GM12878 (cell line): Measurements from ENCODE around the gene NHSL2. TPM values are rescaled to one million over a fixed set of nuclear protein-coding genes. Genes with fewer than 3 reads are reported as not detected.

Source experiments
- ATAC-seq: fragments of 200-7000 bp; cut with Tn5 transposase; 3 replicates; pipeline ENCODE4 v1.9.1; 2020; ENCODE audit warnings: mild to moderate bottlenecking, moderate library complexity
- BruUV-seq: library from RNA; stranded (reverse); fragments of 400-500 nt; replicated peaks from 2 replicates; lab custom pipeline; 2021; lab: Mats Ljungman, UMichigan
- CTCF ChIA-PET: fragments of 300-600 bp; sonication (Branson Sonifier 250); formaldehyde crosslinking; extraction: SDS; loops from one replicate; lab custom pipeline; 2021; ENCODE audit warnings: inconsistent platforms; lab: Yijun Ruan, JAX
- POLR2A ChIA-PET: fragments of 350-600 bp; formaldehyde crosslinking; extraction: SDS; loops from one replicate; lab custom pipeline; 2021; ENCODE audit warnings: inconsistent platforms; lab: Charles Lee
- RAD21 ChIA-PET: fragments of 300-600 bp; sonication (Branson Sonifier 250); formaldehyde crosslinking; loops from one replicate; lab custom pipeline; 2023; ENCODE audit warnings: antibody characterized with exemption; ENCODE audit not compliant: unreplicated experiment; lab: Charles Lee
- SMC1A ChIA-PET: fragments of 300-600 bp; sonication (Branson Sonifier 250); formaldehyde crosslinking; loops from one replicate; lab custom pipeline; 2023; ENCODE audit not compliant: unreplicated experiment, uncharacterized antibody; lab: Charles Lee
- DNase-seq: peaks from one replicate; pipeline ENCODE4 v3.0.0-alpha.2; 2011; ENCODE audit warnings: low read depth, low spot score
- FAIRE-seq: peaks from 3 replicates; lab custom pipeline; 2011; peaks lifted over from hg19 to GRCh38; lab: Jason Lieb, UNC
- H2AFZ ChIP-seq: 2 replicates; pipeline ENCODE4 v1.6.0; 2011; ENCODE audit warnings: low read depth, low read length, control low read depth; ENCODE audit not compliant: control insufficient read depth
- H3K27ac ChIP-seq: 2 replicates; pipeline ENCODE4 v1.5.1; 2011; ENCODE audit warnings: control low read depth; ENCODE audit not compliant: control insufficient read depth, insufficient read depth
- H3K27me3 ChIP-seq, 2 experiments: replicated peaks in 1 of 2; 2 replicates each; pipeline versions ENCODE4 v1.6.0 to v1.6.1; 2011; ENCODE audit warnings: low read length in 1 of 2; ENCODE audit not compliant: control insufficient read depth in 2 of 2, insufficient read depth in 2 of 2
- H3K36me3 ChIP-seq, 2 experiments: 2 replicates each; pipeline ENCODE4 v1.5.1; 2011; ENCODE audit warnings: low read length in 1 of 2; ENCODE audit not compliant: control insufficient read depth in 2 of 2, insufficient read depth in 2 of 2
- H3K4me1 ChIP-seq: 2 replicates; pipeline ENCODE4 v1.6.1; 2011; ENCODE audit warnings: mild to moderate bottlenecking, low read length, moderate library complexity, mixed read lengths; ENCODE audit not compliant: control insufficient read depth, insufficient read depth
- H3K4me2 ChIP-seq: 2 replicates; pipeline ENCODE4 v1.6.0; 2011; ENCODE audit warnings: control low read depth; ENCODE audit not compliant: control insufficient read depth, insufficient read depth
- H3K4me3 ChIP-seq: fragments of 200-600 bp; sonication (generic); 2 replicates; pipeline ENCODE4 v1.5.1; 2016
- H3K79me2 ChIP-seq: 2 replicates; pipeline ENCODE4 v1.6.0; 2011; ENCODE audit warnings: low read length; ENCODE audit not compliant: control insufficient read depth, insufficient read depth
- H3K9ac ChIP-seq: 2 replicates; pipeline ENCODE4 v1.8.0; 2011; ENCODE audit warnings: low read length, control low read depth, mixed read lengths; ENCODE audit not compliant: control insufficient read depth, insufficient read depth
- H3K9me3 ChIP-seq: replicated peaks from 3 replicates; pipeline ENCODE4 v1.5.1; 2011; ENCODE audit warnings: mild to moderate bottlenecking, low read length; ENCODE audit not compliant: control insufficient read depth, insufficient read depth
- H4K20me1 ChIP-seq: 2 replicates; pipeline ENCODE4 v1.6.0; 2011; ENCODE audit not compliant: control insufficient read depth, insufficient read depth
- MEF2B ChIP-seq: fragments of 450-650 bp; IDR thresholded peaks from 2 replicates; pipeline ENCODE4 v1.6.1; 2018; ENCODE audit warnings: mild to moderate bottlenecking, moderate library complexity; ENCODE audit not compliant: partially characterized antibody, poor library complexity, severe bottlenecking
- TBL1XR1 ChIP-seq: IDR thresholded peaks from 2 replicates; pipeline ENCODE4 v1.6.1; 2012; ENCODE audit warnings: low read depth, low read length, improper control_type of control experiment
- ZNF24 ChIP-seq: fragments of 450-650 bp; IDR thresholded peaks from 2 replicates; pipeline ENCODE4 v1.6.1; 2017; ENCODE audit warnings: antibody characterized with exemption, mild to moderate bottlenecking
- WGBS: methylation state at CpG from one replicate; pipeline ENCODE4 v1.1.6; 2016; ENCODE audit warnings: low lambda C conversion rate; ENCODE audit not compliant: insufficient replicate concordance, insufficient coverage; ENCODE audit errors: missing lambda C conversion rate; 5-methylcytosine and 5-hydroxymethylcytosine counted together
- in situ Hi-C: fragments of 300-500 bp; cut with MboI; formaldehyde crosslinking; loops from 9 replicates; pipeline ENCODE4 v1.14.3; 2018; ENCODE audit warnings: mixed read lengths
- intact Hi-C: fragments of 100-400 bp; cut with micrococcal nuclease; formaldehyde crosslinking; loops from one replicate; pipeline ENCODE4 v1.14.2; 2022; ENCODE audit not compliant: unreplicated experiment
- polyA plus RNA-seq, 11 experiments: library from polyadenylated mRNA; depleted of rRNA in 4 of 11; unstranded in 6 of 11; stranded (reverse) in 5 of 11; fragments of >200 nt; fragmentation: Nextera tagmentation in 4 of 11; fragmentation: Illumina TruSeq in 1 of 11; extraction: Ambion mirVana in 4 of 11; extraction: Trizol in 1 of 11; gene quantifications; 1 replicate in 1 of 11; 2 replicates in 10 of 11; pipeline versions ENCODE4 v1.2.1 to v1.2.3, GENCODE V29; 2011 to 2016; ENCODE audit warnings: inconsistent platforms in 2 of 11, missing spikeins in 2 of 11, low read depth in 1 of 11
- total RNA-seq, 4 experiments: library from RNA; depleted of rRNA in 3 of 4; stranded (reverse); fragments of >200 nt in 3 of 4; fragmentation: Illumina TruSeq in 1 of 4; extraction: Trizol in 1 of 4; gene quantifications; 2 replicates each; pipeline versions ENCODE4 v1.2.1 to v1.2.3, GENCODE V29; 2013 to 2021

NHSL2 gene
- total and polyA plus RNA-seq, 10 of the 15 experiments (the other 5 are each of a cell fraction or from before 2014, with no cell fraction given), result 0.05 to 0.53 (median 0.07) TPM; not detected in 2

DNA sequence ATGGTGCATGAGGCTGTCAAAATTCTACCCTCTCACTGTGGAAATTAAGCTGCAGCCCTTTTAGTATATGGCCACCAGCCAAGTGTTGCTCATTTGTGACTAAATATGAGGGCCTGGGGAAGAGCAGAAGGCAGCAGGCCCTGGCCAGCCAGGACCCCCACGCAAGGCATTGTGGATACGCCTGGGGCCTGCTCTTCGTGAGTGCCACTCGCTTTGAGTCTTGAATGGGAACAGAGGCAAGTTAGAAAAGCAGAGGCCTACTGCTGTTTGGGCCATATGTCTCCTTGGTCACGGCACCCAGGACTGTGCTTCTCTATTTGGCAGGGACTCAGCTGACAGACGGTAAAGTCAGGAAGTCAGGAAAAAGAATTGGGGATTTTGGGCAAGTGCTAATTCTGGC lies 210.2 kb downstream of the NHSL2 start:
- 39% methylated on average over 6 of the region's 6 CpGs for WGBS
- RAD21 ChIA-PET, result no interaction called here
- DNase-seq (no peak), ATAC-seq (no peak), FAIRE-seq (no peak)
- POLR2A ChIA-PET, result no interaction called here
- no peak overlapping the region for H3K27ac ChIP-seq
- H2AFZ ChIP-seq, result no peak overlapping the region
- no peaks in the 10 kb centered on the region for H4K20me1 ChIP-seq
- H3K4me3 ChIP-seq, result no peak overlapping the region
- H3K9me3 ChIP-seq, result no peaks in the 10 kb centered on the region
- intact Hi-C loops, result no loop called here
- SMC1A ChIA-PET, result interaction anchor here (0.9 to 1.6 kb wide), 3 partner anchors 8 to 101 kb away, joined by 3 to 4 read pairs (median 4); no protein-coding TSS in a partner anchor
- CTCF ChIA-PET, result interaction anchor here (1.3 to 9.8 kb wide), 2 partner anchors 100 to 156 kb away, joined by 3 to 81 read pairs; partner anchors contain the start of gene RPS4X
- in situ Hi-C loops, result no loop called here
- no peaks in the 10 kb centered on the region for H3K4me1 ChIP-seq
- BruUV-seq, result no TSS peak
- H3K4me2 ChIP-seq, result no peak overlapping the region
- TF ChIP-seq ZNF24 (no peak), MEF2B (no peak)
- H3K27me3 ChIP-seq, result no peaks in the 10 kb centered on the region; a peak in 2 of 4 replicates
- H3K36me3 ChIP-seq, result no peaks in the 10 kb centered on the region
- H3K79me2 ChIP-seq, result no peaks in the 10 kb centered on the region
- no peak overlapping the region for H3K9ac ChIP-seq

DNA sequence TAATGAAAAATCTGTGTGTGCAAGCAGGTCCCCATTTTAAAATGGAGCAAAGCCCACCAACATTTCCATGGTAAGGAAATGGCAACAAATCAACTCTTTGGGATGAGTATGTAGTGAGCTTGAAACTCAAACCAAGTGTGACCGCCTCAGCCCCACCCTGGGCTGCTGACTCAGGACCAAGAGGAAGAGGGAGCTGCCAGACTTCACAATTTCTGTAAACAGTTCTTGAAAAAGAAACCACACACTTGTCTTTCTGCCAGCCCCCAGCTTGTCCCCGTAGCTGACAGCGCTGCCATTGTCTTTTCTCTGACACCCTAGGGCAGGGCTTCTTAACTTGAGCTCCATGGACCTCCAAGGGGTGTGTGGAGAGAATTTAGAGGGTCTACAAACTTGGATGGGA lies 210.7 kb downstream of the NHSL2 start:
- no peaks in the 10 kb centered on the region; a peak in 2 of 4 replicates for H3K27me3 ChIP-seq
- ATAC-seq (peak; percentile 41), DNase-seq (no peak), FAIRE-seq (no peak)
- H3K9me3 ChIP-seq, result no peaks in the 10 kb centered on the region
- no peak overlapping the region for H2AFZ ChIP-seq
- ChIA-PET RAD21 (no interaction called here), POLR2A (no interaction called here), CTCF (interaction anchor here (1.3 to 9.8 kb wide), 2 partner anchors 101 to 156 kb away, joined by 3 to 81 read pairs; partner anchors contain the start of gene RPS4X), SMC1A (interaction anchor here (0.9 to 1.6 kb wide), 2 partner anchors 9 to 101 kb away, joined by 4 read pairs; no protein-coding TSS in a partner anchor)
- H3K79me2 ChIP-seq, result no peaks in the 10 kb centered on the region
- H3K4me2 ChIP-seq, result peak overlapping the region; percentile 30
- 2% methylated on average over 3 of the region's 3 CpGs for WGBS
- no peak for TF ChIP-seq TBL1XR1
- no TSS peak for BruUV-seq
- no peak overlapping the region for H3K4me3 ChIP-seq
- no peak overlapping the region for H3K9ac ChIP-seq
- intact Hi-C loops, result no loop called here
- H3K4me1 ChIP-seq, result 0 out of 2 replicates have a peak, but pooled peaks cover 2% of the 10 kb centered on the region
- in situ Hi-C loops, result no loop called here
- H3K27ac ChIP-seq, result no peak overlapping the region
- H4K20me1 ChIP-seq, result no peaks in the 10 kb centered on the region
- H3K36me3 ChIP-seq, result no peaks in the 10 kb centered on the region
